Fibroblast of mammary gland (primary cell): ENCODE results near the gene POLR2L.

Experiments
- DNase-seq: peaks from one replicate; pipeline ENCODE4 v3.0.0-alpha.2; 2010; ENCODE audit warnings: low read depth
- H3K4me3 ChIP-seq: 2 replicates; pipeline ENCODE4 v1.5.1; 2011; ENCODE audit warnings: low read depth, mild to moderate bottlenecking, low read length, moderate library complexity; ENCODE audit not compliant: control insufficient read depth
- CTCF ChIP-seq: conservative IDR thresholded peaks from 2 replicates; pipeline ENCODE4 v1.5.1; 2011; ENCODE audit warnings: low read depth, low read length, inconsistent platforms; ENCODE audit not compliant: control insufficient read depth, insufficient read depth

Gene POLR2L

GRCh38 chr11:860234-861104, 18.1 kb upstream of the POLR2L start:
- TF ChIP-seq CTCF, result no peak
- no peak overlapping the region for H3K4me3 ChIP-seq
- DNase-seq, result no peak

- no peak for TF ChIP-seq CTCF
- DNase-seq, result peak; percentile 90
- peak overlapping the region; percentile 10 for H3K4me3 ChIP-seq
Observed at GRCh38 chr11:859394-860131, 17.2 kb upstream of the POLR2L start.

GRCh38 chr11:858762-859339, 16.5 kb upstream of the POLR2L start:
- DNase-seq, result no peak
- no peak for TF ChIP-seq CTCF
- no peak overlapping the region for H3K4me3 ChIP-seq

GRCh38 chr11:858053-858761, 15.9 kb upstream of the POLR2L start:
- no peak for DNase-seq
- H3K4me3 ChIP-seq, result no peak overlapping the region
- no peak for TF ChIP-seq CTCF

- no peak for TF ChIP-seq CTCF
- DNase-seq, result no peak
- no peak overlapping the region for H3K4me3 ChIP-seq
Observed at GRCh38 chr11:856397-856796, 14.1 kb upstream of the POLR2L start.

- TF ChIP-seq CTCF, result no peak
- H3K4me3 ChIP-seq, result no peak overlapping the region
- no peak for DNase-seq
Observed at GRCh38 chr11:855796-856195, 13.5 kb upstream of the POLR2L start.
